Liver (tissue), 3 donors: Measurements from ENCODE around the gene IFT43.

Experiments used
- CTCF ChIP-seq: fragments of 150-350 bp; IDR thresholded peaks from 2 replicates; pipeline ENCODE4 v1.5.1; 2017; ENCODE audit warnings: improper control_type of control experiment, low read depth, low read length; ENCODE audit not compliant: missing input control
- MAX ChIP-seq: IDR thresholded peaks from 2 replicates; pipeline ENCODE4 v1.6.1; 2016; ENCODE audit warnings: antibody characterized with exemption
- TAF1 ChIP-seq: conservative IDR thresholded peaks from 2 replicates; pipeline ENCODE4 v1.6.1; 2016; ENCODE audit warnings: antibody characterized with exemption, mild to moderate bottlenecking
- donor health status: healthy.
- donor health status: healthy.

- TF ChIP-seq CTCF (no peak), TAF1 (no peak), MAX (no peak)
Observed at GRCh38 chr14:75999511-76000190, 14.1 kb downstream of the IFT43 start.
